Muscle of leg (tissue), 11 donors: ENCODE results near the gene SLC35E2B. TPM values are rescaled to one million over a fixed set of nuclear protein-coding genes. Genes with fewer than 3 reads are reported as not detected.
A peak's percentile ranks its signal among the peaks of the same experiment; 100 is the strongest.
"Not testable (repeated sequence)": the region's sequence is repeated elsewhere in the genome, so short reads cannot be mapped to it uniquely, and the experiment has no call there.

Experiments
- DNase-seq: peaks from one replicate; pipeline ENCODE4 v3.0.0; 2013
- H3K27ac ChIP-seq: one replicate; pipeline ENCODE4 v1.5.1; 2013; ENCODE audit warnings: mild to moderate bottlenecking, low read length, control low read depth
- H3K27me3 ChIP-seq: one replicate; pipeline ENCODE4 v1.6.1; 2013; ENCODE audit warnings: low read length; ENCODE audit not compliant: control insufficient read depth, insufficient read depth
- H3K36me3 ChIP-seq: one replicate; pipeline ENCODE4 v1.6.1; 2013; ENCODE audit warnings: low read length; ENCODE audit not compliant: control insufficient read depth, insufficient read depth
- H3K4me1 ChIP-seq: one replicate; pipeline ENCODE4 v1.6.1; 2013; ENCODE audit warnings: low read length; ENCODE audit not compliant: control insufficient read depth, insufficient read depth
- H3K4me3 ChIP-seq: one replicate; pipeline ENCODE4 v1.5.1; 2013; ENCODE audit warnings: low read length, control low read depth
- H3K9me3 ChIP-seq: replicated peaks from 2 replicates; pipeline ENCODE4 v1.6.1; 2013; ENCODE audit warnings: low read depth, low read length; ENCODE audit not compliant: control insufficient read depth
- WGBS: methylation state at CpG from one replicate; pipeline ENCODE4 v1.1.5; 2013; ENCODE audit warnings: missing lambda C conversion rate; ENCODE audit not compliant: insufficient coverage; 5-methylcytosine and 5-hydroxymethylcytosine counted together
- polyA plus RNA-seq, 8 donors: library from polyadenylated mRNA; unstranded; fragments of 120-200 nt; gene quantifications; one replicate each; pipeline versions ENCODE4 v1.2.1 to v1.2.3, GENCODE V29; 2013; ENCODE audit warnings: inconsistent platforms in 1 of 8, low replicate concordance in 1 of 8; ENCODE audit not compliant: insufficient read length in 8 of 8, insufficient read depth in 1 of 8
- total RNA-seq: library from RNA; stranded (reverse); fragments of 120-200 nt; gene quantifications from one replicate; pipeline ENCODE4 v1.2.4, GENCODE V29; 2013

The SLC35E2B gene
- total and polyA plus RNA-seq, 9 donors: 27.4 to 56.9 (median 48.1) TPM

DNA sequence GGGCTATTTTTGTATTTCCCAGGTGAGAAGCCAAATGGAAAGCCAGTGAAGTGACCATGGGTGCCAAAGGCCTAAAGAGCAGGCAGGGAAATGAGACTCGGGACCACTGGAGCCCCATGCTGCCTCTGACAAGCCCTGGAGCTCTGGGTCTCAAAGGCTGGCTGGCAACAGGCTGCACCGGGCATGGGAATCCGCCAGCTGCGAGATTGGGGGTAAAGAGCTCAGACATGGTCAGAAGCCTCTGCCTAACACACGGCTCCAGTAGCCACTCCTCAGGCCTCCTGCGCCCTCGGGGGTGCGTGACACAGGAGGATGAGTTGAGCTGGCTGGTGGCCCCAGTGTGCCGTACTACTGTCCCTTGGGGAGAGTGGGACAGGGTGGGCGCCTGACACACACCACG is 28.3 kb downstream of the SLC35E2B start:
- H3K4me1 ChIP-seq: peaks cover 13% of the 10 kb centered on the region
- H3K36me3 ChIP-seq: peaks cover 40% of the 10 kb centered on the region
- not testable (repeated sequence) for DNase-seq, H3K27me3 ChIP-seq, H3K4me3 ChIP-seq, H3K27ac ChIP-seq, H3K9me3 ChIP-seq
- no CpG with 5 or more reads among the region's 11 CpGs for WGBS

DNA sequence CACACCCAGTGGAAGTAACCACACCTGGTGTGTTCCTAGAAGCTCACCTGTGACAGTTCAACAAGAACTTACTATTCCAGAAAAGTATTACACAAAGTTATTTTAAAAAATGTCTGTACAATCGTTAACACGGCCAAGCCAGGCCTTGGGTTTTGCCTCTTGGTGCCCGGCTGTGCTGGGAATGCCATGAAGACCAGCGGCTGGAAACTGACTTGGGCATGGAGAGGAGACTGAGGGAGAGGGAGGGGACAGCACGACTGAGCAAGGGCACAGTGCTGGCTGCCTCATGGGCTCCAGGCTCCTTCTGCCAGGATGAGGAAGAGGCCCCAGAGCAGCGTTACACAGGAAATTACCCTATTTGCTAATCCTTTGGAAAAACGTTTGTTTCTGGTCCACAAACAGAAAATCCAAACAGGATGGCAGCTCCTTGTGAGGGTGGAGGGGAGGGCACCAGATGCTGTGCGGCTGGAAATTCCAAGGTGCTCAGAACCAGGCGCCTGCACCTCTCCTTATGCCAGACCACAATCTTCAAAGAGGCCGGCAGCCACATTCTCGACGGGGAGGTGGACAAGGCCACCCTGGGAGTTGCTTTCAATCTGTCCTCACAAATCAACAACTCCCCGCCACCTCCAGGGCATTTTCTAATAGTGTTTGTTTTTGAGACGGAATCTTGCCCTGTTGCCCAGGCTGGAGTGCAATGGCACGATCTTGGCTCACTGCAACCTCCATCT is 29.6 kb downstream of the SLC35E2B start:
- H3K4me1 ChIP-seq: peaks cover 13% of the 10 kb centered on the region
- H3K27ac ChIP-seq: peak overlapping the region; percentile 62
- DNase-seq, H3K9me3 ChIP-seq, H3K27me3 ChIP-seq, H3K4me3 ChIP-seq: not testable (repeated sequence)
- H3K36me3 ChIP-seq: peaks cover 31% of the 10 kb centered on the region
- 80% methylated on average over 4 of the region's 15 CpGs for WGBS

GRCh38 chr1:1662392-1662791 is 30.2 kb downstream of the SLC35E2B start:
- Histone ChIP-seq H3K36me3 (peaks cover 27% of the 10 kb centered on the region), H3K27ac (peak overlapping the region; percentile 62), H3K4me1 (peaks cover 13% of the 10 kb centered on the region)
- not testable (repeated sequence) for H3K4me3 ChIP-seq, H3K27me3 ChIP-seq, H3K9me3 ChIP-seq, DNase-seq
- WGBS: 100% methylated on average over 1 of the region's 9 CpGs

DNA sequence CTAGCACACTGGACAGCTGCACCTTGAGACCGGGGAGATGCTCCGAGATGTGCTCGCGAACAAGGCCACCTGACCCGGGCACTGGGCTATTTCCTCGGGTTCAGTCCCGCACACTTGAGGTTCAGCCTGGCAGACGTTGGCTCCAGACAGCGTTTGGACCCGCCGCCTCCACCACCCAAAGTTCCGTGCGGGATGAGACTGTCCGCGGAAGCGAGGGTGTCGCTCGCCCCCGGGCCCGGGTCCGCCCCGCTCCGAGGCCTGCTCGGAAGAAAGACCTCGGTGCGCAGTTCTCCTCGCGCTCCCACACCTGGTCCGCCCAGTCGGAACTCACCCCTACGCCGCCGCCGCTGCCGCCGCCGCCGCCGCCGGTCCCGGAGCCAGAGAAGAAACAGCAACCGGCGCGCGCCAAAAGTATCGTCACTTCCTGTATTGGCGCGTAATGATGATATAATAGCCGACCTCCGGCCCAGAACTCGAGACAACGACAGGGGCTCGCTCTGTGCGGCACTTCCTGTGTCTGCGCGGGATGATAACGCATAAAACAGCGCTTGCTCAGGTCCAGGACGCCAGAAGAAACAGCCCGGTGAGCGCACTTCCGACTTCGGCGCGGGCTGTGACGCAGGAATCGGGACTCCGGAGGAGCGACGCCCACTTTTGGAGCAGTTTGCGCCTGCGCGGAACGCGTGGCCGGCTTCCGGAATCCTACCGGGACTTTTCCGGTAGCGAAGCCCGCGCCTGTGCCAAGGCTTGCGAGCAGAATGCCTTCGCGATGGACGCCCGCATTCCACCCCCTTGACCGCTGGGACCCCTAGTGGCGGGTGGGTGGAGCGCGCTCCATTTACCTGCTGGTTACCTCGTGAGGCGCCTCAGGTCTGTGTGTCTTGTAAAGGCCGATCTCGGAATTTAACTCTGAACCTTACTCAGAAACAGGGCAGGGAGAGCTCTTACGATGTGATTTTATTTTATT is 33.7 kb downstream of the SLC35E2B start, which contains the start of gene CDK11B:
Gene CDK11B (minus strand): TSS at position 422 of the 967 bp plus-strand sequence. CDS start 1,519 bp downstream, outside the sequence.
- Histone ChIP-seq H3K27ac (peak within 1 kb of the TSS; percentile 99), H3K4me1 (peaks cover 13% of the 10 kb centered on the region), H3K36me3 (peaks cover 29% of the 10 kb centered on the region), H3K4me3 (peak within 1 kb of the TSS; percentile 75)
- H3K9me3 ChIP-seq, H3K27me3 ChIP-seq: not testable (repeated sequence)
- peak; percentile 97 for DNase-seq
- WGBS: under 1% methylated on average over 43 of the region's 96 CpGs

- not testable (repeated sequence) for DNase-seq, H3K27ac ChIP-seq, H3K9me3 ChIP-seq, H3K4me1 ChIP-seq, H3K27me3 ChIP-seq, H3K4me3 ChIP-seq
- WGBS: 93% methylated on average over 8 of the region's 11 CpGs
- peaks cover 40% of the 10 kb centered on the region for H3K36me3 ChIP-seq
Observed at GRCh38 chr1:1648265-1648664, 44.3 kb downstream of the SLC35E2B start.

DNA sequence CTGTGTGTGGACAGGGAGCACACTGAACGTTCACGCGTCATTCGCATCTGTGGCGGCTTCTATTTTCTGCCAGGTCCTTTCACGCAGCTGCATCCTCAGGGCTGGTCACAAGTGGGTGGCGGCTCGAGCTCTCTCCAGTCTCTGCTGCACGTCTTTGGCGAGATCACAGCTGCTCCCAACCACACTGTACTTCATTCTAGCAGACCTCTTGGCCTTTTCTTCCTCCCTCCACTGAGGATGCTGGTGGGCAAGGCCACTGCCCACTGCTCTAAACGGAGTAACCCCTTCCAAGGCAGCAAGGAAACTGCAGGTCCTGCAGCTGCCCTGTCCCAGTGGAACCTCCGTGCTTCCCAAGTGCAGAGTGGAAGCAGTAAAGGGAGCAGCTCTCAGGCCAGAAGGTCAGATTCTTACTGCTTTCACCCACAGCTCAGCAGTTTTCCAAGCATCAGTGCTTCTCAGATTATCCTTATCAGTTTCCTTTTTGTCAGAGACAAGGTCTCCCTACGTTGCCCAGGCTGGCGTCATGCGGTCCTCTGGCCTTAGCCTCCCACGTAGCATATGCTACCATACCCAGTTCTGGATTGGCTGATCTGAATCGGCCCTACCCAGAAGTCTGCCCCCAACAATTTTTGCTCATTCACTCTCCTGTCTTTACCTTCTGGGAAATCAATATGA is 44.9 kb downstream of the SLC35E2B start:
- not testable (repeated sequence) for H3K27me3 ChIP-seq, H3K9me3 ChIP-seq, H3K4me1 ChIP-seq, H3K27ac ChIP-seq, H3K4me3 ChIP-seq, DNase-seq
- 96% methylated on average over 11 of the region's 17 CpGs for WGBS
- H3K36me3 ChIP-seq: peaks cover 34% of the 10 kb centered on the region

DNA sequence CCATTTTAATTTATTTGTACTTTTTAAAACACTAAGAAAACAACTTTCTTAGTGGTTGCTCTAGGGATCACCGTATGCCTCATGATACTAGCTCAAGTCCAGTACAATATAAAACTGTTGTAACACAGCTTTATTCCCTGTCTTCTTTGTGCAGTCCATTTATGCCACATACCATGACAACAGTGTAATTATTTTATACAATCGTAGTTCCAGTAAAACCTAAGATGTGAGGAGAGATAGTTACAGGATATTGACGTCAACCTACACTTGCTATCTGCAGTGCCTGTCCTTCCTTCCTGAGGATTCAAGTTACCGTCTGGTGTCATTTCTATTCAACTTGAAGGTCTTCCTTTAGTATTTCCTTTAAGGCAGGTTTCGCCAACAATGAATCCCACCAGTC is 46.3 kb downstream of the SLC35E2B start:
- not testable (repeated sequence) for H3K9me3 ChIP-seq, H3K4me3 ChIP-seq, H3K27me3 ChIP-seq, DNase-seq, H3K4me1 ChIP-seq
- peaks cover 22% of the 10 kb centered on the region for H3K36me3 ChIP-seq
- H3K27ac ChIP-seq: peak overlapping the region; percentile 9
- 60% methylated on average over 1 of the region's 5 CpGs for WGBS

GRCh38 chr1:1640711-1641461 is 51.7 kb downstream of the SLC35E2B start:
- H3K4me1 ChIP-seq, H3K27ac ChIP-seq, H3K27me3 ChIP-seq, H3K9me3 ChIP-seq, DNase-seq, H3K4me3 ChIP-seq: not testable (repeated sequence)
- 96% methylated on average over 6 of the region's 38 CpGs for WGBS
- peaks cover 22% of the 10 kb centered on the region for H3K36me3 ChIP-seq

DNA sequence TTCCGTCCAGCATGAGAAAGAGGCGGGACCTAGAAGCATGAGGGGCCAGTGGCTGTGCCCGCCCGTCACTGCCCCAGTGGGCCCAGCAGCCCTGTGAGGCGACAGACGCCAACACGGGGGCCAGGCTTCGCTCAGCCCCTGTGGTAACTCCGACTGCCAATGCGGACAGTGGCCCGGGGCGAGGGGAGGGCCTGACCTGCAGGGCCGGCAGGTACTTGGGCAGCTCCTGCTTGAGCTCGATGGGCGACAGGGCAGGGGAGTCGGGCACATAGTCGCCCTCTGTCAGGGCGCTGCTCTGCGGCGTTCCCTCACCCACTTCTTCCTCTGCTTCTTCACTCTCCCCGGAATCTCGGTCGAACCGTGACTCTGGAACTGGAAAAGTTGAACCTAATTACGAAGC is 52.5 kb downstream of the SLC35E2B start:
- peaks cover 22% of the 10 kb centered on the region for H3K36me3 ChIP-seq
- WGBS: no CpG with 5 or more reads among the region's 25 CpGs
- not testable (repeated sequence) for H3K4me1 ChIP-seq, H3K27ac ChIP-seq, H3K9me3 ChIP-seq, H3K4me3 ChIP-seq, DNase-seq, H3K27me3 ChIP-seq
